Measurements from ENCODE around the gene CFLAR.
"Not testable (repeated sequence)": the region's sequence is repeated elsewhere in the genome, so short reads cannot be mapped to it uniquely, and the experiment has no call there.

CFLAR gene

GRCh38 chr2:201168496-201168895 is 52.5 kb downstream of the CFLAR start:
- H3K4me3 ChIP-seq (ENCODE audit: low read length); H3K27me3 ChIP-seq (ENCODE audit: insufficient read depth, low read length); H3K4me1 ChIP-seq (ENCODE audit: insufficient read depth, low read length); H3K9ac ChIP-seq (ENCODE audit: low read depth, low read length); H3K27ac ChIP-seq (ENCODE audit: low read depth, low read length); H3K9me3 ChIP-seq (ENCODE audit: insufficient read depth, low read depth, low read length): not testable (repeated sequence)
- 86% methylated on average over 1 of the region's 1 CpG for WGBS
- peaks cover 15% of the 10 kb centered on the region for H3K36me3 ChIP-seq (ENCODE audit: insufficient read depth, low read length)

GRCh38 chr2:201171259-201171814 is 55.4 kb downstream of the CFLAR start:
- 88% methylated on average over 5 of the region's 6 CpGs for WGBS

GRCh38 chr2:201172279-201172678 is 56.3 kb downstream of the CFLAR start:
- H3K9ac ChIP-seq (ENCODE audit: low read depth, low read length), result no peak overlapping the region
- H3K27ac ChIP-seq (ENCODE audit: low read depth, low read length), result no peak overlapping the region
- peaks cover 3% of the 10 kb centered on the region; the same call in 1 of the 2 replicates for H3K9me3 ChIP-seq (ENCODE audit: insufficient read depth, low read depth, low read length)
- H3K27me3 ChIP-seq (ENCODE audit: insufficient read depth, low read length), result no peaks in the 10 kb centered on the region
- 88% methylated on average over 2 of the region's 2 CpGs for WGBS
- no peak overlapping the region for H3K4me3 ChIP-seq (ENCODE audit: low read length)
- peaks cover 5% of the 10 kb centered on the region; the same call in 1 of the 2 replicates for H3K4me1 ChIP-seq (ENCODE audit: insufficient read depth, low read length)
- no peaks in the 10 kb centered on the region for H3K36me3 ChIP-seq (ENCODE audit: insufficient read depth, low read length)

More at GRCh38 chr2:201171259-201171814, 55.4 kb downstream of the CFLAR start:
- Histone ChIP-seq H3K9ac (ENCODE audit: low read depth, low read length) (no peak overlapping the region), H3K4me3 (ENCODE audit: low read length) (no peak overlapping the region), H3K4me1 (ENCODE audit: insufficient read depth, low read length) (peaks cover 5% of the 10 kb centered on the region; the same call in 1 of the 2 replicates), H3K27ac (ENCODE audit: low read depth, low read length) (no peak overlapping the region), H3K36me3 (ENCODE audit: insufficient read depth, low read length) (no peaks in the 10 kb centered on the region), H3K9me3 (ENCODE audit: insufficient read depth, low read depth, low read length) (peaks cover 8% of the 10 kb centered on the region; the same call in 1 of the 2 replicates), H3K27me3 (ENCODE audit: insufficient read depth, low read length) (no peaks in the 10 kb centered on the region)

GRCh38 chr2:201174687-201175086 is 58.7 kb downstream of the CFLAR start:
- WGBS, result 37% methylated on average over 1 of the region's 1 CpG
- H3K36me3 ChIP-seq (ENCODE audit: insufficient read depth, low read length), result no peaks in the 10 kb centered on the region
- H3K9me3 ChIP-seq (ENCODE audit: insufficient read depth, low read depth, low read length), result peaks cover 16% of the 10 kb centered on the region
- H3K4me3 ChIP-seq (ENCODE audit: low read length), result no peak overlapping the region
- peaks cover 5% of the 10 kb centered on the region; the same call in 1 of the 2 replicates for H3K4me1 ChIP-seq (ENCODE audit: insufficient read depth, low read length)
- no peak overlapping the region for H3K9ac ChIP-seq (ENCODE audit: low read depth, low read length)
- H3K27me3 ChIP-seq (ENCODE audit: insufficient read depth, low read length), result no peaks in the 10 kb centered on the region
- H3K27ac ChIP-seq (ENCODE audit: low read depth, low read length), result peak overlapping the region; percentile 50; the same call in 1 of the 2 replicates

DNA sequence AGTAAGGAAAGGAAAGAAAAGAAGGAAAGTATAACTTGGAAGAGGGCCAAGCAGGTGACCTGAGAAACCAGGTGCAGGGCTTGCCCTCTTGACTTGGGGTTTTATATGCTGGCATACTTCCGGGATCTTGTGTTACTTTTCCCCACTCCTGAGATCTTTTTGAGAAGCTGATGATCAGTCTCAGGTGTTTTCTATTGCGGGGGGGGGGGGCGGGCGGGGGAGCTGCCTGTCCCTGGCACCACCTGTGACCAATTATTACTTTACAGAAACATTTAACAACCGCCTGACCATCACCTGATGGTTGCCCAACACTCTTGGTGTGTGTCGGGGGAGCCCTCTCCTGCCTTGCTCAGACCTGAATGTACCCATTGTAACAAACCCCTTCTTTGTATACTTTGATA is 60.1 kb downstream of the CFLAR start:
- Histone ChIP-seq H3K4me1 (ENCODE audit: insufficient read depth, low read length) (peaks cover 5% of the 10 kb centered on the region; the same call in 1 of the 2 replicates), H3K27me3 (ENCODE audit: insufficient read depth, low read length) (no peaks in the 10 kb centered on the region), H3K9me3 (ENCODE audit: insufficient read depth, low read depth, low read length) (peaks cover 16% of the 10 kb centered on the region), H3K4me3 (ENCODE audit: low read length) (no peak overlapping the region), H3K27ac (ENCODE audit: low read depth, low read length) (no peak overlapping the region), H3K9ac (ENCODE audit: low read depth, low read length) (no peak overlapping the region), H3K36me3 (ENCODE audit: insufficient read depth, low read length) (no peaks in the 10 kb centered on the region)
- 77% methylated on average over 6 of the region's 6 CpGs for WGBS

DNA sequence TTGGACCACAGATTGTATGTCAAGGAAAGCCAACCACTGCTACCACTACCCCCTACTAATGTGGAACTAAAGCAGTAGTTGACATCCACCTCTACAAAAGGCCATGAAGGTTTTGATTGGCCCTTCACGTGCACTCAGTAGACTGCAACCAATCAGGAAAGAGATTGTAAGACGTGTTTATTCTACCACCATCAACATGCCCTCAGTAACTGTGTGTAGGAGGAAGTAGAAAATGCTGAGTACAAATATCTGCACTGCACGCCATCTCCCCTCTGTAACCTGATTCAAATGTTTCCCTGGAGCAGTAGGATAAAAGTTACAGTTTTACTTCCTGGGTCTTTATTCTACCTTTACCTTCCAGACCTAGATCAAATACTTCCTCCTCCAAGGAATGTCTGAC is 64.0 kb downstream of the CFLAR start:
- no peak overlapping the region for H3K27ac ChIP-seq (ENCODE audit: low read depth, low read length)
- H3K4me3 ChIP-seq (ENCODE audit: low read length), result no peak overlapping the region
- no peaks in the 10 kb centered on the region for H3K36me3 ChIP-seq (ENCODE audit: insufficient read depth, low read length)
- H3K9ac ChIP-seq (ENCODE audit: low read depth, low read length), result no peak overlapping the region
- peaks cover 16% of the 10 kb centered on the region for H3K9me3 ChIP-seq (ENCODE audit: insufficient read depth, low read depth, low read length)
- 100% methylated on average over 2 of the region's 3 CpGs for WGBS
- H3K27me3 ChIP-seq (ENCODE audit: insufficient read depth, low read length), result no peaks in the 10 kb centered on the region
- H3K4me1 ChIP-seq (ENCODE audit: insufficient read depth, low read length), result no peaks in the 10 kb centered on the region

DNA sequence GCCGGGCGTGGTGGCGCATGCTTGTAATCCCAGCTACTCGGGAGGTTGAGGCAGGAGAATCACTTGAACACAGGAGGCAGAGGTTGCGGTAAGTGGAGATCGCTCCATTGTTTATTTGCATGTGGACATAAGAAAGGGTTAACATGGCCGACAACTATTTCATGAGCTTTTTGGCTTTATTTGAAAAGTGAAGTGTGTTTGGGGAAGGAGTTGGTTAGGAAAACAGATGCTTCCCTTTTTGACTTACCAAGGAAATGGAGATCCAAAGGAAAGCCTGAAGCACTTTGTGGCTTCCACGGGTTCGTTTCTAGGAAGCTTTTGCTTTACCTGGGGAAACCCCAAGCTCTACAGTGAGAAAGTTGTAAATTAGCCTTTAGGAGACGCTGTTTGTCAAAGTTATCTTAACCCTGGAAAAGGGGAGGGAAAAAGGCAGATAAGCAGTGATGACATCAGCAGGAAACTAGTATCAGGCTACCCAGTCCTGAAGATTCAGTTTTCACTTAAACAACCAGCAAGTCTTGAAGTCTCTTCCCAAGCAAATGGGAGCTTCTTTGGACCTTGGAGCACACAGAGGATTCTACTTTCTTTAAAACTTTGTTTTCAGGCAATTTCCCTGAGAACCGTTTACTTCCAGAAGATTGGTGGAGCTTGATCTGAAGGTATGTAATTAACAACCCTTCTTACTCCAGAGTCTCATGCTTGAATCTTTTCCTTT is 66.8 kb downstream of the CFLAR start, which contains the start of gene CASP10:
Gene CASP10 (plus strand): TSS at position 492 of the 715 bp plus-strand sequence. CDS start 2,637 bp downstream, outside the sequence.
- Histone ChIP-seq H3K4me1 (ENCODE audit: insufficient read depth, low read length) (no peaks in the 10 kb centered on the region), H3K9ac (ENCODE audit: low read depth, low read length) (peak within 1 kb of the TSS; percentile 7; the same call in 1 of the 2 replicates), H3K27me3 (ENCODE audit: insufficient read depth, low read length) (no peaks in the 10 kb centered on the region), H3K36me3 (ENCODE audit: insufficient read depth, low read length) (no peaks in the 10 kb centered on the region), H3K9me3 (ENCODE audit: insufficient read depth, low read depth, low read length) (peaks cover 12% of the 10 kb centered on the region), H3K4me3 (ENCODE audit: low read length) (peak within 1 kb of the TSS; percentile 39), H3K27ac (ENCODE audit: low read depth, low read length) (peak within 1 kb of the TSS; percentile 38)
- WGBS, result 80% methylated on average over 11 of the region's 11 CpGs

GRCh38 chr2:201183365-201183727 is 67.4 kb downstream of the CFLAR start:
- H3K9me3 ChIP-seq (ENCODE audit: insufficient read depth, low read depth, low read length), result peaks cover 8% of the 10 kb centered on the region
- H3K4me1 ChIP-seq (ENCODE audit: insufficient read depth, low read length), result no peaks in the 10 kb centered on the region
- peak overlapping the region; percentile 38 for H3K27ac ChIP-seq (ENCODE audit: low read depth, low read length)
- H3K4me3 ChIP-seq (ENCODE audit: low read length), result peak overlapping the region; percentile 39
- H3K36me3 ChIP-seq (ENCODE audit: insufficient read depth, low read length), result no peaks in the 10 kb centered on the region
- WGBS, result 92% methylated on average over 4 of the region's 4 CpGs
- peak overlapping the region; percentile 7; the same call in 1 of the 2 replicates for H3K9ac ChIP-seq (ENCODE audit: low read depth, low read length)
- no peaks in the 10 kb centered on the region for H3K27me3 ChIP-seq (ENCODE audit: insufficient read depth, low read length)

DNA sequence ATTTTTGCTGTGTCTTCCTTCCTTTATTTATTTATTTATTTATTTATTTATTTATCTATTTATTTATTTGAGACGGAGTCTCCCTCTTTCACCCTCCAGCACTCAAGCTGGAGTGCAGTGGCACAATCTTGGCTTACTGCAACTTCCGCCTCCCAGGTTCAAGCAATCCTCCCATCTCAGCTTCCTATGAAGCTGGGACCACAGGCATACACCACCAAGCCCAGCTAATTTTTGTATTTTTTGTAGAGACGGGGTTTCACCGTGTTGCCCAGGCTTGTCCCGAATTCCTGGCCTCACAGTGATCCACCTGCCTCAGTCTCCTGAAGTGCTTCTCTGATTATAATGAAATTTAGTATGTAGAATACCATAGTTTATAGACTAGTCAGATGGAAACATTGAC is 67.9 kb downstream of the CFLAR start:
- not testable (repeated sequence) for H3K36me3 ChIP-seq (ENCODE audit: insufficient read depth, low read length); H3K9ac ChIP-seq (ENCODE audit: low read depth, low read length); H3K4me1 ChIP-seq (ENCODE audit: insufficient read depth, low read length); H3K27ac ChIP-seq (ENCODE audit: low read depth, low read length); H3K9me3 ChIP-seq (ENCODE audit: insufficient read depth, low read depth, low read length); H3K27me3 ChIP-seq (ENCODE audit: insufficient read depth, low read length); H3K4me3 ChIP-seq (ENCODE audit: low read length)
- over 99% methylated on average over 4 of the region's 5 CpGs for WGBS

- not testable (repeated sequence) for H3K27ac ChIP-seq (ENCODE audit: low read depth, low read length); H3K4me3 ChIP-seq (ENCODE audit: low read length); H3K9ac ChIP-seq (ENCODE audit: low read depth, low read length); H3K4me1 ChIP-seq (ENCODE audit: insufficient read depth, low read length); H3K9me3 ChIP-seq (ENCODE audit: insufficient read depth, low read depth, low read length); H3K36me3 ChIP-seq (ENCODE audit: insufficient read depth, low read length); H3K27me3 ChIP-seq (ENCODE audit: insufficient read depth, low read length)
- WGBS, result 90% methylated on average over 6 of the region's 6 CpGs
Observed at GRCh38 chr2:201184248-201184647, 68.3 kb downstream of the CFLAR start.

GRCh38 chr2:201185863-201186262 is 69.9 kb downstream of the CFLAR start:
- H3K9ac ChIP-seq (ENCODE audit: low read depth, low read length), result no peak overlapping the region
- H3K4me1 ChIP-seq (ENCODE audit: insufficient read depth, low read length), result no peaks in the 10 kb centered on the region
- H3K4me3 ChIP-seq (ENCODE audit: low read length), result no peak overlapping the region
- H3K9me3 ChIP-seq (ENCODE audit: insufficient read depth, low read depth, low read length), result no peaks in the 10 kb centered on the region
- WGBS, result 86% methylated on average over 4 of the region's 4 CpGs
- no peaks in the 10 kb centered on the region for H3K36me3 ChIP-seq (ENCODE audit: insufficient read depth, low read length)
- no peak overlapping the region for H3K27ac ChIP-seq (ENCODE audit: low read depth, low read length)
- no peaks in the 10 kb centered on the region for H3K27me3 ChIP-seq (ENCODE audit: insufficient read depth, low read length)

All from HUES64 (cell line).